Prostate gland (tissue), 2 donors: Measurements from ENCODE around the gene EFR3B. TPM values are rescaled to one million over a fixed set of nuclear protein-coding genes. Genes with fewer than 3 reads are reported as not detected.

ENCODE experiments used
- DNase-seq: peaks from one replicate; pipeline ENCODE4 v3.0.0-alpha.2; 2019; ENCODE audit warnings: low spot score
- H3K27ac ChIP-seq, 2 donors: fragments of 200-600 bp; sonication (generic); 2 replicates each; pipeline ENCODE4 v1.5.1; 2017 to 2019
- H3K27me3 ChIP-seq: fragments of 200-600 bp; sonication (generic); replicated peaks from 2 replicates; pipeline ENCODE4 v1.5.1; 2019; ENCODE audit not compliant: insufficient read depth
- H3K36me3 ChIP-seq, 2 donors: fragments of 200-600 bp; sonication (generic); 1 replicate in 1 of 2; 2 replicates in 1 of 2; pipeline versions ENCODE4 v1.5.1 to v1.8.1; 2017 to 2019
- H3K4me1 ChIP-seq: fragments of 200-600 bp; sonication (generic); replicated peaks from 2 replicates; pipeline ENCODE4 v1.5.1; 2019
- H3K4me3 ChIP-seq, 2 donors: fragments of 200-600 bp; sonication (generic); 2 replicates each; pipeline ENCODE4 v1.5.1; 2017 to 2019
- H3K9me3 ChIP-seq: fragments of 200-600 bp; sonication (generic); 2 replicates; pipeline ENCODE4 v1.5.1; 2017
- CTCF ChIP-seq, 4 experiments: fragments of 200-600 bp in 2 of 4; fragments of 450-650 bp in 2 of 4; sonication (generic) in 2 of 4; IDR thresholded peaks; 1 replicate in 3 of 4; 2 replicates in 1 of 4; pipeline ENCODE4 v1.5.1; 2016 to 2019; ENCODE audit warnings: antibody characterized with exemption in 4 of 4, mild to moderate bottlenecking in 2 of 4, moderate library complexity in 2 of 4
- POLR2A ChIP-seq: fragments of 450-650 bp; IDR thresholded peaks from one replicate; pipeline ENCODE4 v1.6.1; 2016; ENCODE audit warnings: antibody characterized with exemption, mild to moderate bottlenecking
- POLR2AphosphoS5 ChIP-seq: sonication (generic); formaldehyde crosslinking; IDR thresholded peaks from one replicate; pipeline ENCODE4 v1.6.1; 2017; ENCODE audit warnings: antibody characterized with exemption
- WGBS: methylation state at CpG from one replicate; pipeline ENCODE4 v1.1.5; 2018; 5-methylcytosine and 5-hydroxymethylcytosine counted together
- intact Hi-C: fragments of 100-400 bp; cut with DNase I; formaldehyde crosslinking; loops from one replicate; pipeline ENCODE4 v1.14.2; 2022
- total RNA-seq, 2 donors: library from RNA; depleted of rRNA; stranded (reverse); fragments of >200 nt; gene quantifications; one replicate each; pipeline ENCODE4 v1.1.0, GENCODE V29; 2016

EFR3B gene
- total RNA-seq, 2 donors from 2014 or later: 0.14 to 1.6 TPM

- intact Hi-C loops: no loop called here
- Histone ChIP-seq H3K36me3 (no peaks in the 10 kb centered on the region), H3K9me3 (no peaks in the 10 kb centered on the region), H3K27ac (no peak overlapping the region), H3K4me3 (no peak overlapping the region), H3K4me1 (no peaks in the 10 kb centered on the region), H3K27me3 (no peaks in the 10 kb centered on the region)
- no peak for DNase-seq
- 84% methylated on average over 6 of the region's 6 CpGs for WGBS
- TF ChIP-seq POLR2A (no peak), POLR2AphosphoS5 (no peak), CTCF (IDR thresholded peaks at IDR 0.05) (no peak)
Observed at GRCh38 chr2:25088817-25089516, 47.1 kb downstream of the EFR3B start.

DNA sequence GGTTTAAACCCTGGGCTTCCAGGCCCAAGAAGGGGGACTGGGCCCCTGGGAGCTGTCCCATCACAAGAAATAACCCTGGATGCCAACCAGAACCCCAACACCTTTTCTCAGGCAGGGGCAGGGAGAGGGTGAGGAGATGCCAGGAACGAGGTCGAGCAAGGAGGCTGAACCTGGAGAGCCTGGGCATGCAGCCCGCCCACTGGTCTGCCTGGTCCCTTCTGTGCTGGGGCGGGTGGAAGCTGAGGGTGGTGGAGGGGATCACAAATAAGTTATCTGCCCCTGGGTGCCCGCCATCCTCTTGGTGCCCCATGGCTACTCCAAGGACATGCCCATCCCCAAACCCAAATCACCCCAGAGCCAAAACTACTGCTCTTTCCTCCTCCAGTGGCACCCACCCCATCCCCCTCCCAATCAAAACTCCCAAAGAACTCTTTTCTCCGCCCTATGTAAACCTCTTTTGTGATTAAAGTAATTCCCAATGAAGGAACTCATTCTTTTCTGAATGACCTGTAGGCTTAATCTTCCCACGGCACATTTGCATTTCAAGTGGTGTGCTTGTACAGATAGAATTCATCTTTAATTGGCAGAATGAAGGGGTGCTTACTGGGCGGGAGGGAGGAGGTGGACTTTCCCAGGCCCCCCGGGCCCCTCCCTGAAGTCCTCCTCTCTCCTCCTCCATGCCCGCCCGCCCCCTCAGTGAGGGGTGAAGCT lies 47.9 kb downstream of the EFR3B start:
- Histone ChIP-seq H3K36me3 (no peaks in the 10 kb centered on the region), H3K4me3 (no peak overlapping the region), H3K9me3 (no peaks in the 10 kb centered on the region), H3K4me1 (no peaks in the 10 kb centered on the region), H3K27me3 (no peaks in the 10 kb centered on the region), H3K27ac (no peak overlapping the region)
- TF ChIP-seq CTCF (IDR thresholded peaks at IDR 0.05) (no peak), POLR2A (no peak), POLR2AphosphoS5 (no peak)
- intact Hi-C loops: no loop called here
- no peak for DNase-seq
- WGBS: 74% methylated on average over 11 of the region's 11 CpGs

GRCh38 chr2:25090801-25091200 lies 48.9 kb downstream of the EFR3B start:
- H3K4me1 ChIP-seq: no peaks in the 10 kb centered on the region
- TF ChIP-seq POLR2A (no peak), CTCF (IDR thresholded peaks at IDR 0.05) (no peak), POLR2AphosphoS5 (no peak)
- intact Hi-C loops: no loop called here
- no peaks in the 10 kb centered on the region for H3K36me3 ChIP-seq
- H3K27ac ChIP-seq: no peak overlapping the region
- no peak for DNase-seq
- H3K9me3 ChIP-seq: no peaks in the 10 kb centered on the region
- H3K4me3 ChIP-seq: no peak overlapping the region
- no peaks in the 10 kb centered on the region for H3K27me3 ChIP-seq
- WGBS: 91% methylated on average over 8 of the region's 8 CpGs

DNA sequence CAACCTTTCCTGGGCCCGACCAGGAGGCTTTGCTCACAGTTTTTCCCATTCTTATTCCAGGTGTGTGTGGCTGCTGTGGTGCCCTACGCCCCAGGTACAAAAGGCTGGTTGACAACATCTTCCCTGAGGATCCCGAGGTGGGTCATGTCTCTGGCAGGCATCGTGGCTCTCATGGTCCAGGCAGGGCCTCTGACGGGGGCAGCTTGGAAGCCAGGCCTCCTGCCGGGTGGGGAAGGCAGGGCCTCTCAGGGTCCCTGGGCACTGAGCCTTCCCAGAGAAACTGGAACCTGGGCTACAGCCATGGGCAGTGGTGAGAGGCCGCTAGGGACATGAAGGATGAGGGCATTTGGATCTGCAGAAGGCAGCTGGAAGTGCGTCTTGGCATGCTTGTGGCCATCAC lies 49.4 kb downstream of the EFR3B start:
- Histone ChIP-seq H3K9me3 (no peaks in the 10 kb centered on the region), H3K4me3 (no peak overlapping the region), H3K27ac (no peak overlapping the region), H3K36me3 (no peaks in the 10 kb centered on the region), H3K4me1 (no peaks in the 10 kb centered on the region), H3K27me3 (no peaks in the 10 kb centered on the region)
- DNase-seq: no peak
- TF ChIP-seq POLR2A (no peak), CTCF (IDR thresholded peaks at IDR 0.05) (no peak), POLR2AphosphoS5 (no peak)
- intact Hi-C loops: no loop called here
- WGBS: 92% methylated on average over 8 of the region's 8 CpGs

GRCh38 chr2:25098056-25098455 lies 56.2 kb downstream of the EFR3B start:
- DNase-seq: no peak
- no peak for TF ChIP-seq CTCF (IDR thresholded peaks at IDR 0.05)
- no peak for TF ChIP-seq POLR2AphosphoS5
- no peak for TF ChIP-seq POLR2A
- Histone ChIP-seq H3K4me3 (no peak overlapping the region), H3K27me3 (no peaks in the 10 kb centered on the region), H3K9me3 (no peaks in the 10 kb centered on the region), H3K36me3 (no peaks in the 10 kb centered on the region), H3K27ac (peak overlapping the region in 1 of 2 donors; percentile 47), H3K4me1 (no peaks in the 10 kb centered on the region)
- WGBS: 85% methylated on average over 2 of the region's 2 CpGs
- intact Hi-C loops: no loop called here
